GM12865 (cell line): ENCODE data around the gene MYO6.
A peak's percentile ranks its signal among the peaks of the same experiment; 100 is the strongest.

ENCODE experiments used
- DNase-seq: peaks from one replicate; pipeline ENCODE4 v3.0.0; 2010; ENCODE audit warnings: low read depth
- H3K4me3 ChIP-seq: 2 replicates; pipeline ENCODE4 v1.5.1; 2011; ENCODE audit warnings: mild to moderate bottlenecking, low read depth, low read length, control low read depth
- CTCF ChIP-seq: IDR thresholded peaks from 2 replicates; pipeline ENCODE4 v1.5.1; 2011; ENCODE audit warnings: low read length, control low read depth, low read depth, inconsistent platforms; ENCODE audit not compliant: insufficient read depth; ENCODE audit errors: missing control alignments

The MYO6 gene

GRCh38 chr6:75788894-75789293 lies 39.9 kb downstream of the MYO6 start:
- no peak for TF ChIP-seq CTCF
- peak; percentile 7 for DNase-seq
- no peak overlapping the region for H3K4me3 ChIP-seq

DNA sequence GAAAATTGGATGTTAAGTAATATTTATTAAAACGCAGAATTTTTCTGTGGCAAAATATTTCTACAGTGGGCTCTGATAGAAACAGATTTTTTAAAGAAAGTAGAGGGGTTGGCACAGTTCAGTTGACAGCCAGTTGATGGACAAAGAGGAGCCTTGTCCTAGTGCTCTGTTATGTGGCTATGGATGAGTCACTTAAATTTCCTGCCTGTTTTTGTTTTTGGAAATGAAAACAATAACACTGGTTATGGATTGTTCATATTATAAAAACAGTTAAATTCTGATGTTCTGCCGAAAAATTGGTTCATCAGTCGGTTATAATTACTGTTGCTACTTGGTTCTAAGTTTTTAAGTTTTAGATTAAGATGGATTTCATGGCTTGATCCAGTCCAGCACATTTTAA lies 42.8 kb downstream of the MYO6 start:
- DNase-seq, result no peak
- H3K4me3 ChIP-seq, result no peak overlapping the region
- no peak for TF ChIP-seq CTCF

- TF ChIP-seq CTCF, result no peak
These were observed 45.4 kb downstream of the MYO6 start for GRCh38 chr6:75794351-75794846.

DNA sequence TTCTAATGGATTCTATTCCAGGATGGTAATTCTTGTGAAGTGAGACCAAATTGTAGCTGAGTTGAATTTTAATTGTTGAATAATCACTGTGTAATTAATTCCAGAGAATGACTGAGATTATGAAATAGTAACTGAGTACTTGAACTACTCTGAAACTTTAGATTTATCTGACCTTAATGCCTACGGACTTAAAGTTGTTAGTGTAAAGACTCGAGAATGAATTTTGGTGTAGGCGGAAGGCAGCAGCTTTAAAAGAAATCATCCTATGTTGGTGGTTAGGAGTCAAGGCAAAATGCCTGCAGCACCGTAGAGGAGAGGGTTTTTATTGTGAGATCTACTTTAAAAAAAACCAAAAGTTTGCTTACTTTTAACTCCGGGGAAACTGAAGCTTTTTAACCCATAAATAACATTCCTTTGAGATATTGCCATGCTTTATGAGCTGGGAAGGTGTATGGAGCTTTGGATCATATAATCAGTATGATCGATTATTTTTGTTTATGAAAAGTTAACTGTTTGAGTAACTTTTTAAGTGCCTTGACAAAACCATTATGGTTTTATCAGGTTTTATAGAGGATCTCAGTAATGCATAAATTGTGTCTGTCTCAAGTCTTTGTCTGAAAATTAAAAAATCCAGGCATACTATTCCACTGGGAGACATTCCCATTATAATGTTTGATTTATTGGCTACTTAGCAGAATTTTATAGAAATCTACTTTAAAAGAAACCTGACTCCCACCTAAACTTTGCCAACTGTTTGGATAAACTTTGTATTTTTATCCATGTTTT lies 46.1 kb downstream of the MYO6 start:
- no peak for TF ChIP-seq CTCF
- DNase-seq, result no peak
- H3K4me3 ChIP-seq, result no peak overlapping the region

More at GRCh38 chr6:75794351-75794846, 45.4 kb downstream of the MYO6 start:
- DNase-seq, result no peak
- H3K4me3 ChIP-seq, result no peak overlapping the region

- TF ChIP-seq CTCF, result no peak
- DNase-seq, result no peak
- no peak overlapping the region for H3K4me3 ChIP-seq
These were observed 47.7 kb downstream of the MYO6 start for GRCh38 chr6:75796723-75797122.

DNA sequence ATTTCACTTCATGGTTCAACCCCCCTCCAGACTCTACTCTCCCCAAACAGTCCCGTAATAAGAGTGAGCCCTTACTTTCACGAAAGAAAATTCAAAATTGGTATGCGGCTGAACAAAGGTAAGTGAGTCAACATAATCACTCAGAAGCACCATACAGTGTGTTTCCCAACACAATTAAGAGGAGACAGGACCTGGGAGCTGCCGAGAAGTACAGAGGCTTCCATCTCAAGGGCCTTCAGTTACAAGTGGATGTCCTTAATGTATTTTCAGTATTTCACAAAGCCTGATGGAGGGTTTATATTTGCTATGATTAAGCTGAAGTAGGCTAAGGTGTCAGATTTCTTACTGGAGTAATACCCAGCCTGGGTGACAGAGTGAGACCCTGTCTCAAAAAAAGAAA lies 51.1 kb downstream of the MYO6 start:
- H3K4me3 ChIP-seq, result no peak overlapping the region
- no peak for DNase-seq
- TF ChIP-seq CTCF, result no peak

- no peak for DNase-seq
- TF ChIP-seq CTCF, result no peak
- H3K4me3 ChIP-seq, result no peak overlapping the region
These were observed 51.9 kb downstream of the MYO6 start for GRCh38 chr6:75800708-75801505.
